ENCODE measurements around the gene ACTR3.

GRCh38 chr2:113965644-113966043 lies 75.8 kb downstream of the ACTR3 start:
- TF ChIP-seq CTCF (IDR thresholded peaks at IDR 0.05; ENCODE audit: insufficient read depth, low read length, poor library complexity, severe bottlenecking) (peak; percentile 42), EZH2phosphoT487 (conservative IDR thresholded peaks at IDR 0.05; ENCODE audit: low read length) (no peak)
